Heart left ventricle (tissue), 13 donors: ENCODE data around the gene CLK2.

ENCODE experiments used
- CTCF ChIP-seq, 12 donors: fragments of 200-600 bp; sonication (generic) in 4 of 12; IDR thresholded peaks; one replicate each; pipeline versions ENCODE4 v1.5.0 to v1.8.0; 2018 to 2022; ENCODE audit warnings: antibody characterized with exemption in 12 of 12, mild to moderate bottlenecking in 5 of 12
- POLR2A ChIP-seq, 2 donors: fragments of 450-650 bp; IDR thresholded peaks; one replicate each; pipeline ENCODE4 v1.6.1; 2017; ENCODE audit warnings: antibody characterized with exemption in 2 of 2, mild to moderate bottlenecking in 2 of 2, moderate library complexity in 2 of 2
- donor health status: ischemic (EF 13 %, LVEDD 7.1; RV severe dilation, severe dysfunction).
- donor health status: DM: no; HTN: yes; CAD: no.
- donor health status: DM: no; HTN: no; CAD: no.
- donor health status: ischemic (EF 25% LVEDD 6.9; RV normal size, moderate dysfunction).
- donor health status: ischemic (EF 25% LVEDD 5.7; RV mildly dilated, moderate dysfunction).
- donor health status: ischemic (EF 35%, LVEDD 5.7; RV mildly dilated, moderate dysfunction).
- donor health status: nonischemic (EF 11% LVEDD 7.7; RV severe dilation, severe dysfunction).
- donor health status: DM: yes; HTN: yes; CAD: no.
- donor health status: PGD.
- donor health status: ischemic (EF 29% LVEDD 5.4; RV normal size, mild dysfunction).
- donor health status: nonischemic (EF 23%, LVEDD 6.1; RV moderate dilation, normal function).

- no peak for TF ChIP-seq CTCF (IDR thresholded peaks at IDR 0.05)
- no peak for TF ChIP-seq POLR2A (IDR thresholded peaks at IDR 0.05)
Observed at GRCh38 chr1:155293086-155293749, 19.9 kb upstream of the CLK2 start.
